GM04504 (cell line): ENCODE measurements around the gene EPS8L3.
"Not testable (repeated sequence)": the region's sequence is repeated elsewhere in the genome, so short reads cannot be mapped to it uniquely, and the experiment has no call there.

Experiments used
- DNase-seq: peaks from one replicate; pipeline ENCODE4 v3.0.0-alpha.2; 2012; ENCODE audit warnings: low read depth

EPS8L3 gene

GRCh38 chr1:109762821-109763645 is 690 bp downstream of the EPS8L3 start:
- DNase-seq = no peak

GRCh38 chr1:109762039-109762585 is 1.6 kb downstream of the EPS8L3 start:
- no peak for DNase-seq

- no peak for DNase-seq
Measured at GRCh38 chr1:109761227-109762038, 2.3 kb downstream of the EPS8L3 start.

- no peak for DNase-seq
Measured at GRCh38 chr1:109760581-109761226, 3.0 kb downstream of the EPS8L3 start.

- DNase-seq = no peak
Measured at GRCh38 chr1:109759513-109760334, 4.0 kb downstream of the EPS8L3 start.

- no peak for DNase-seq
Measured at GRCh38 chr1:109757936-109758786, 5.6 kb downstream of the EPS8L3 start.

GRCh38 chr1:109756848-109757521 is 6.7 kb downstream of the EPS8L3 start:
- no peak for DNase-seq

- DNase-seq = not testable (repeated sequence)
Measured at GRCh38 chr1:109756325-109756724, 7.4 kb downstream of the EPS8L3 start.

GRCh38 chr1:109754738-109755137 is 9.0 kb downstream of the EPS8L3 start:
- DNase-seq = no peak

GRCh38 chr1:109751531-109752260 is 12.0 kb downstream of the EPS8L3 start:
- DNase-seq = no peak

- DNase-seq = no peak
Measured at GRCh38 chr1:109750920-109751319, 12.8 kb downstream of the EPS8L3 start.

- DNase-seq = no peak
Measured at GRCh38 chr1:109750241-109750882, 13.4 kb downstream of the EPS8L3 start.

GRCh38 chr1:109749221-109749620 is 14.5 kb downstream of the EPS8L3 start:
- DNase-seq = no peak

- DNase-seq = not testable (repeated sequence)
Measured at GRCh38 chr1:109748311-109748710, 15.4 kb downstream of the EPS8L3 start.

GRCh38 chr1:109740615-109741373 is 22.9 kb downstream of the EPS8L3 start, which contains the start of gene GSTM3:
Gene GSTM3 (minus strand): TSS chr1:109741038. CDS start chr1:109740287, 751 bp downstream.
- no peak for DNase-seq

- DNase-seq = no peak
Measured at GRCh38 chr1:109739738-109740614, 23.7 kb downstream of the EPS8L3 start.
